DOHH2 (cell line): ENCODE results near the gene PPIB.

Experiments used
- H3F3A ChIP-seq: fragments of 200-600 bp; sonication (generic), shearing (Covaris generic); 2 replicates; pipeline ENCODE4 v1.6.0; 2016; ENCODE audit warnings: antibody characterized with exemption, mild to moderate bottlenecking; ENCODE audit not compliant: control insufficient read depth, insufficient read depth
- H3K27ac ChIP-seq: fragments of 200-600 bp; sonication (generic); 2 replicates; pipeline ENCODE4 v1.5.1; 2014; ENCODE audit warnings: low read depth, mild to moderate bottlenecking, low read length, moderate library complexity
- H3K27me3 ChIP-seq: fragments of 200-600 bp; sonication (generic); 2 replicates; pipeline ENCODE4 v1.6.1; 2014; ENCODE audit warnings: mild to moderate bottlenecking, low read length, mixed read lengths; ENCODE audit not compliant: control insufficient read depth
- H3K36me3 ChIP-seq: fragments of 200-600 bp; sonication (generic); 2 replicates; pipeline ENCODE4 v1.6.1; 2014; ENCODE audit warnings: mild to moderate bottlenecking, low read length, moderate library complexity, mixed read lengths; ENCODE audit not compliant: control insufficient read depth
- H3K4me1 ChIP-seq: fragments of 200-600 bp; sonication (generic); 2 replicates; pipeline ENCODE4 v1.6.1; 2014; ENCODE audit warnings: mild to moderate bottlenecking, low read length, mixed read lengths; ENCODE audit not compliant: control insufficient read depth
- H3K4me2 ChIP-seq: fragments of 200-600 bp; sonication (generic); 2 replicates; pipeline ENCODE4 v1.6.0; 2014; ENCODE audit warnings: mild to moderate bottlenecking, low read length, moderate library complexity
- H3K4me3 ChIP-seq: fragments of 200-600 bp; sonication (generic); 2 replicates; pipeline ENCODE4 v1.5.1; 2014; ENCODE audit warnings: mild to moderate bottlenecking, low read length, mixed read lengths
- H3K79me2 ChIP-seq: fragments of 200-600 bp; sonication (generic); 2 replicates; pipeline ENCODE4 v1.6.1; 2014; ENCODE audit warnings: mild to moderate bottlenecking, low read length, mixed read lengths; ENCODE audit not compliant: control insufficient read depth
- H3K9me2 ChIP-seq: fragments of 200-600 bp; sonication (generic); replicated peaks from 2 replicates; pipeline ENCODE4 v1.6.1; 2014; ENCODE audit warnings: mild to moderate bottlenecking, low read length, mixed read lengths; ENCODE audit not compliant: control insufficient read depth
- H3K9me3 ChIP-seq: fragments of 200-600 bp; sonication (generic); 2 replicates; pipeline ENCODE4 v1.6.1; 2014; ENCODE audit warnings: antibody characterized with exemption, low read length, mixed read lengths; ENCODE audit not compliant: control insufficient read depth, insufficient read depth
- H4K20me1 ChIP-seq: fragments of 200-600 bp; sonication (generic); 2 replicates; pipeline ENCODE4 v1.6.0; 2014; ENCODE audit warnings: low read depth, mild to moderate bottlenecking, antibody characterized with exemption, low read length, moderate library complexity; ENCODE audit not compliant: control insufficient read depth, insufficient read depth
- EZH2phosphoT487 ChIP-seq: fragments of 200-600 bp; sonication (generic); IDR thresholded peaks from 2 replicates; pipeline ENCODE4 v1.6.1; 2017; ENCODE audit warnings: borderline replicate concordance, mild to moderate bottlenecking, antibody characterized with exemption, low read length, moderate library complexity, mixed read lengths
- TF ChIP-seq, protein P1 (sequence below): fragments of 200-600 bp; sonication (generic); IDR thresholded peaks from one replicate; pipeline ENCODE4 v1.5.1; 2014; ENCODE audit warnings: antibody characterized with exemption, mild to moderate bottlenecking, low read depth, low read length; ENCODE audit not compliant: poor library complexity, severe bottlenecking

PPIB gene

DNA sequence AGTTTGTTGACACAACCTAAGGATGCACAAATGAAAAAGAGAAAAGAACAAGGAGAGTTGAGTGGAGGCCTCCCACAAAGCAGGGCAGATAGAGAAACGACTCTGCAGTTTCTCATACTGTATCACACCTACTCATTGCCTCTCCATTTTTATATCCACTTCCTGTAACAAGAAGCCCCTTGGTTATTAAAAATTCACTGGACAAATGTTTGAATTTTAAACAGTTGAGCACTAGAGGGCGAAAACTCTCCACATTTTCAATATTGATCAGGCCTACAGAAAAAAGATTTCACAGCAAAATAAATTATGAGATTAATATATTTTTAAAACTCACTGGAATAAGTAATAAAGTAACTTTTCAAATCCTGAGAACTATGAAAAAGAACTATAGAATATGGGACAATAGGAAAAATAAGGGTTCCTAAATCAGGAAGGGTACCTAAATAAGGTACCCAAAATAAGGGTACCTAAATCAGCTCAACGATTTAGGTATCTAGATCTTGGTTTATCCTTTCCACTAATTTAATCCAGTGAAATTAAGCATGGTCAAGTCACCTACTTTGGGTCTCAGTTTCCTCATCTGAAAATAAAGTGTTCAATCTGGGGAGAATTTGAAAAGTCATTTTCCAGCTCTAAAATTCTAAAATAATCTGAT lies 47.0 kb upstream of the PPIB start:
- H4K20me1 ChIP-seq = no peaks in the 10 kb centered on the region
- no peak overlapping the region for H3K27ac ChIP-seq
- TF ChIP-seq EZH2phosphoT487 = no peak
- TF ChIP-seq, protein P1, sequence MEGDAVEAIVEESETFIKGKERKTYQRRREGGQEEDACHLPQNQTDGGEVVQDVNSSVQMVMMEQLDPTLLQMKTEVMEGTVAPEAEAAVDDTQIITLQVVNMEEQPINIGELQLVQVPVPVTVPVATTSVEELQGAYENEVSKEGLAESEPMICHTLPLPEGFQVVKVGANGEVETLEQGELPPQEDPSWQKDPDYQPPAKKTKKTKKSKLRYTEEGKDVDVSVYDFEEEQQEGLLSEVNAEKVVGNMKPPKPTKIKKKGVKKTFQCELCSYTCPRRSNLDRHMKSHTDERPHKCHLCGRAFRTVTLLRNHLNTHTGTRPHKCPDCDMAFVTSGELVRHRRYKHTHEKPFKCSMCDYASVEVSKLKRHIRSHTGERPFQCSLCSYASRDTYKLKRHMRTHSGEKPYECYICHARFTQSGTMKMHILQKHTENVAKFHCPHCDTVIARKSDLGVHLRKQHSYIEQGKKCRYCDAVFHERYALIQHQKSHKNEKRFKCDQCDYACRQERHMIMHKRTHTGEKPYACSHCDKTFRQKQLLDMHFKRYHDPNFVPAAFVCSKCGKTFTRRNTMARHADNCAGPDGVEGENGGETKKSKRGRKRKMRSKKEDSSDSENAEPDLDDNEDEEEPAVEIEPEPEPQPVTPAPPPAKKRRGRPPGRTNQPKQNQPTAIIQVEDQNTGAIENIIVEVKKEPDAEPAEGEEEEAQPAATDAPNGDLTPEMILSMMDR = peak; percentile 53
- H3K9me2 ChIP-seq = no peaks in the 10 kb centered on the region
- H3K9me3 ChIP-seq = no peaks in the 10 kb centered on the region
- H3K36me3 ChIP-seq = peaks cover 6% of the 10 kb centered on the region
- H3K4me3 ChIP-seq = no peak overlapping the region
- H3K4me1 ChIP-seq = peaks cover 7% of the 10 kb centered on the region
- H3F3A ChIP-seq = 0 out of 2 replicates have a peak, but pooled peaks cover 3% of the 10 kb centered on the region
- H3K4me2 ChIP-seq = 0 out of 2 replicates have a peak overlapping the region, but pooled peaks have one; percentile 7
- no peaks in the 10 kb centered on the region for H3K79me2 ChIP-seq
- no peaks in the 10 kb centered on the region for H3K27me3 ChIP-seq

DNA sequence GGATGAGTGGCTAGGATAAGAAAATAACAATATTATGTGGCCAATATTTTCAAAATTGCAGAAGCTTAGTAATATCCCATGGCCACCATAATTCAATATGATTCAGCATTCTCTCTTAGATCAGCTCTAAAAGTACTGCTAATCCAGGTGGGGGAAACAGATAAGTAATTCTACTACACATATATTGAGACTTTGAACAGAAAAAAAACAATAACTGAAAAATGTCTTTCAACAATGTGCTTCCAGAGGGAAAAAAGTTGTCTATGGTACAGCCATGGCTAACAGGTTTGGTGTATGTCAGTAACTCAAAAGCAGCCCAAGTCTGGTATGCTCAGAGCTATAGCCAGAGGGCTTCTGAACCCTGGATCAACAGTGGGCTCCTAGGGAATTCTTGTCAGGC lies 42.4 kb upstream of the PPIB start:
- Histone ChIP-seq H3K36me3 (peaks cover 9% of the 10 kb centered on the region), H4K20me1 (no peaks in the 10 kb centered on the region), H3K9me2 (no peaks in the 10 kb centered on the region)

DNA sequence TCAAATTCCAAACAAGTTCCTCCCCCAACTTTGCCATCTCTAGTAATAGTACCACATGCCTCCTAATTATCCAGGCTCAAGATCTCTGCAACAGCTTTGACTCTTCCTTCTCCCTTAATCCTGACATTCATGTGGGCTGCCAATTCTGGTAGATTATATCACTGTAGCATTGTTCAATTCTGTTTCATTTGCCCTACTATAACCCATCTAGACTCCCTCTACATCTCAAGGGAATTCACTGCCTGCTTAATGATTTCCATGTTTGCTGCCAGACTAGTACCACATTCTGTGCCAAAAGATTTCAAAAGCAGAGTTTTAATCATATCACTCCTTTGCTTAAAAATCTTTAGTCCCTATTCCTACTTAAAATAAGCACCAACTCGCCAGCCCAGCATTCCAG lies 34.6 kb upstream of the PPIB start:
- TF ChIP-seq, protein P1 = no peak
- TF ChIP-seq EZH2phosphoT487 = no peak
- no peak overlapping the region for H3K27ac ChIP-seq

More for the DNA sequence above, 42.4 kb upstream of the PPIB start:
- no peak overlapping the region for H3K4me3 ChIP-seq
- no peak for TF ChIP-seq EZH2phosphoT487
- TF ChIP-seq, protein P1 = no peak
- 0 out of 2 replicates have a peak, but pooled peaks cover 3% of the 10 kb centered on the region for H3F3A ChIP-seq
- no peaks in the 10 kb centered on the region for H3K9me3 ChIP-seq
- no peaks in the 10 kb centered on the region for H3K79me2 ChIP-seq
- no peak overlapping the region for H3K27ac ChIP-seq
- H3K27me3 ChIP-seq = no peaks in the 10 kb centered on the region
- H3K4me2 ChIP-seq = no peak overlapping the region
- peaks cover 7% of the 10 kb centered on the region for H3K4me1 ChIP-seq

More for the DNA sequence above, 34.6 kb upstream of the PPIB start:
- H3K9me3 ChIP-seq = no peaks in the 10 kb centered on the region
- no peaks in the 10 kb centered on the region for H3F3A ChIP-seq
- no peaks in the 10 kb centered on the region for H4K20me1 ChIP-seq
- no peaks in the 10 kb centered on the region for H3K79me2 ChIP-seq
- no peaks in the 10 kb centered on the region for H3K27me3 ChIP-seq
- H3K4me2 ChIP-seq = no peak overlapping the region
- H3K4me3 ChIP-seq = no peak overlapping the region
- no peaks in the 10 kb centered on the region for H3K4me1 ChIP-seq
- no peaks in the 10 kb centered on the region for H3K9me2 ChIP-seq
- no peaks in the 10 kb centered on the region; the same call in 1 of the 2 replicates for H3K36me3 ChIP-seq
